GM21717 (cell line): ENCODE measurements around the gene DPY19L3.
"Not testable (repeated sequence)": the region's sequence is repeated elsewhere in the genome, so short reads cannot be mapped to it uniquely, and the experiment has no call there.

Source experiments
- ATAC-seq: cut with Tn5 transposase; IDR thresholded peaks from one replicate; pipeline ENCODE4 v1.9.1; 2021; ENCODE audit warnings: mild to moderate bottlenecking, moderate library complexity; ENCODE audit not compliant: unreplicated experiment

The DPY19L3 gene

DNA sequence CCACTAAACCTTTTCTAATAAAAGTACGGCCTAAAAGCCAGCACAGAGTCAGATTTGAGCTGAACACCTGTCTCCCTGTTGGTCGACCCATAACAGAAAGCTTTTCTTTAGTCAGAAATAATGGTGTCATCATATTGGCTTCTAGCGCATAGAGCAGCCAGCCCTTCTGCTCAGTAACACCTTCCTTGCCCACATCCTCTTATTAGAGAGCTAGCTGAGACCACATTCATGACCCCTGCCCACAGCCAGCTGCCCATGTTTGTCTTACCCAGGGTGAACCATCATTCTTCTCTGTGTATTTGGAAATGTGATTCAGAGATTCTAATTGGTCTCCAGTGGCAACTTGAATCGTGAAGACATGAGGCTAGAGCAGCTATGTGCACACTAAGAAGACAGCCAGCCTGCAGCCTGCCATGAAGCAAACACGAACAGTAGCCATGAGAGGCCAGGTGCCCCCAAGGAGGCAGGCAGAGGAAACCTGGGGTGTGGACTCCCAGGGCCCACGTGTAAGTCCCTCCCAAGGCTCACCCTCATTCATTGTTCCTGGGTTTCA lies 93.2 kb downstream of the DPY19L3 start:
- ATAC-seq: no peak

DNA sequence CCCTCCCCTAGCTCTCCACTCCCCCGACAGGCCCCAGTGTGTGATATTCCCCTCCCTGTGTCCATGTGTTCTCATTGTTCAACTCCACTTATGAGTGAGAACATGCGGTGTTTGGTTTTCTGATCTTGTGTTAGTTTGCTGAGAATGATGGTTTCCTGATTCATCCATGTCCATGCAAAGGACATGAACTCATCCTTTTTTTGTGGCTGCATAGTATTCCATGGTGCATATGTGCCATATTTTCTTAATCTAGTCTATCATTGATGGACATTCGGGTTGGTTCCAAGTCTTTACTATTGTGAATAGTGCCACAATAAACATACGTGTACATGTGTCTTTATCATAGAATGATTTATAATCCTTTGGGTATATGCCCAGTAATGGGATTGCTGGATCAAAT lies 106.9 kb downstream of the DPY19L3 start:
- not testable (repeated sequence) for ATAC-seq

DNA sequence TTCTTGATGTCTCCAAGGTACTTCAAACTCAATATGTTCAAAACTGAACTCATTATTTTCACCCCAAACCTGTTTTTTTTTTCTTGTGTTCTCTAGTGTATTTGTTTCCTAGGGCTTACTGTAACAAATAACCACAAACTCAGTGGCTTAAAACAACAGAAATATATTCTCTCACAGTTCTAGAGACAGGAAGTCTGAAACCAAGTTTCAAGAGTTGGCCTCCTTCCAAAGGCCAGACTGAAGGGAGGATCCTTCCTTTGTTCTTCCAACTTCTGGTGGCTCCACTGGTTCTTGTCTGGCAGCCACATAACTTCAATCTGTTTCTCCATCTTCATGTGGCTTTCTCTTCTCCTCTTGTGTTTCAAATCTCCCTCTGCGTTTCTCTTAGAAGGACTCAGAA lies 113.5 kb downstream of the DPY19L3 start:
- no peak for ATAC-seq

DNA sequence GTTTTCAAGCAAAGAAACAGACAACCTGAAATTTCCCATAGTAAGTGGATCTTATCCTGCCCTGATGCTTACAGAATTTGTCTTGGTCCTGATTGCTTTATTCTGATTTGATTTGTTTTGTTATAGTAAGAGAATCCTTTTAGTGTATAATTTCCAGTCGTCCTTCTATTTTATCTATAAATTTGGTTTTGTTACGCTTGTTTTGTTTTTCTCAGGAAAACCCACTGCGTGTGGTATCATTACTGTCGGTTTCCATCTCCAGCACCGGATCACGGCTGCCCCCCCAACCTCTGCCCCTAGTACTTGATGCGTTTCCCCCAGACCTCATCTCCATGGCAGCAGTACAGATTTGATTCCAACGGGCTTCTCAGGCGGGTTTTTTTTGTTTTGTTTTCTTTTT lies 117.4 kb downstream of the DPY19L3 start:
- ATAC-seq: no peak

DNA sequence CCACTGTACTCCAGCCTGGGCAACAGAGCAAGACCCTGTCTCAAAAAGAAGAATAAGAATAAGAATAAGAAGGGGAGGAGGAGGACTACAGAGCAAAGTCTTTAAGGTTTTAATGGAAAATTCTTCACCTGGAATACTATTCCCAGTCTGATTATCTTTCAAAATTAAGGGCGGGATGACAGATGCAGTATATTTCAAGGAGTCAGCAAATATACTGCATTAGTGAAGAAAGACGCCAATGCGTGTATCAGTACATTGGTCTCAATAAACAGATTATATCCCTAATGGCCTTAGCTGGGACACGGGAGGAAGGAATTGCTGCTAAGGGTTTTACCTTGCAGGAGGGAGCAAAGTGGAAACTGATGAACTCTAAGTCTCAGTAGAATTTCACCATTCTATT lies 121.3 kb downstream of the DPY19L3 start:
- ATAC-seq: no peak

DNA sequence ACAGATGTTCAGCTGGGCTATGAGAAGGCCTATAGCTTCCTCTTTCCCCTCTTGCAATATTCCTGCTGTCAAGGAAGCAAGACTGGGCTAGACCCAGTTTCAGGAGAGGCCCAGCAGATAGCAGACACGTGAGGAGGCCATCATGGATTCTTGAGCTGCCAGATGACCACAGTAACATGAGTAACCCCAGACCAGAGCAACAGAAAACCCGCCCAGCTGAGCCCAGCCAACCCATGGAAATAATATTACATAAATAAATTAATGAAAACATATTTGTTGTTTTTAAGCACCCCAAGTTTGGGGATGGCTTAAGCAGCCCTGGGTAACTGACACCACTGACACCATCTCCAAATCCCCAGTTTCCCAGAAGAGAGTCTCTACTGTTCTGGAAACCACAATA lies 125.2 kb downstream of the DPY19L3 start:
- no peak for ATAC-seq

DNA sequence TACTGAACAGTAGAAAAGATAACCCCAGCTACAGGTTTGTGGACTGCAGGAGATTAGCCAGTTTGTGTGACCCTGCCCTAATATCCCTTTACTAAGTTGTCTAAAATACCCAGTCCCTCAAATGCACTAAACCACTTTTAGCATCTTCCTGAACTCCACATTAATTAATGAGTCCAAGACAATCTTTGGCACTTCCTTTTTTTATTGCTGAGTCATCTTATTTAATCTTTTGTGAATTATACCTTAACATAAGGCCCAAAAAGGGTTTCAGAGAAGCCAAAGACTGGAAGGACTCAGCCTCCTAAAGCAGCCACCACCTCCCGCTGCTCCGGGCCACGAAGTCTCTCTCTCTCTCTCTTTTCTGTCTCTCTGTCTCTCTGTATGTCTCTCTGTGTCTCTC lies 126.7 kb downstream of the DPY19L3 start:
- no peak for ATAC-seq
